Measurements from ENCODE around the gene XYLT1. TPM values are rescaled to one million over a fixed set of nuclear protein-coding genes. Genes with fewer than 3 reads are reported as not detected.
A peak's percentile ranks its signal among the peaks of the same experiment; 100 is the strongest.

XYLT1 gene
- polyA plus RNA-seq, 1 donor (not counting 4 experiments of a cell fraction or from before 2014, with no cell fraction given) = 4.4 TPM

- no peaks in the 10 kb centered on the region for H3K36me3 ChIP-seq (ENCODE audit: control insufficient read depth in 2 of 2, extremely low read depth in 1 of 2, insufficient read depth in 2 of 2, low read length in 2 of 2)
- H2AFZ ChIP-seq (ENCODE audit: control insufficient read depth, low read length) = no peak overlapping the region
- no peaks in the 10 kb centered on the region for H3K9me3 ChIP-seq (ENCODE audit: control insufficient read depth, low read depth, low read length)
- no peaks in the 10 kb centered on the region for H4K20me1 ChIP-seq (ENCODE audit: control insufficient read depth, extremely low read depth, insufficient read depth, low read length)
- DNase-seq (ENCODE audit: low read depth, low spot score) (peak; percentile 38), FAIRE-seq (no peak)
- H3K4me2 ChIP-seq (ENCODE audit: control insufficient read depth, extremely low read depth, insufficient read depth, low read depth, low read length) = peak overlapping the region; percentile 17
- no peak overlapping the region for H3K4me3 ChIP-seq (ENCODE audit: control insufficient read depth in 2 of 3, extremely low read depth in 1 of 3, insufficient read depth in 2 of 3, low read depth in 1 of 3, low read length in 3 of 3)
- dilution Hi-C loops (cut with MboI; ENCODE audit: extremely low pct_ligation_motif_present, low sequenced_read_pairs) = no loop called here
- no peaks in the 10 kb centered on the region for H3K9me1 ChIP-seq (ENCODE audit: control insufficient read depth, extremely low read depth, insufficient read depth, low read length)
- no peak overlapping the region for H3K9ac ChIP-seq (ENCODE audit: control insufficient read depth, extremely low read depth, insufficient read depth, low read length)
- no peaks in the 10 kb centered on the region for H3K79me2 ChIP-seq (ENCODE audit: control insufficient read depth, insufficient read depth, low read length)
- peak overlapping the region; percentile 49 for H3K27ac ChIP-seq (ENCODE audit: control insufficient read depth, insufficient read depth, low read length)
- H3K27me3 ChIP-seq (ENCODE audit: control insufficient read depth, extremely low read depth, insufficient read depth, low read length) = no peaks in the 10 kb centered on the region
- TF ChIP-seq EZH2 (IDR thresholded peaks at IDR 0.05; ENCODE audit: low read length) (no peak), CTCF (optimal IDR thresholded peaks at IDR 0.05 in 1 of 3, IDR thresholded peaks at IDR 0.05 in 1 of 3, conservative IDR thresholded peaks at IDR 0.05 in 1 of 3; ENCODE audit: extremely low read depth in 1 of 3, insufficient read depth in 2 of 3, low read length in 3 of 3) (no peak)
- H3K4me1 ChIP-seq (ENCODE audit: control insufficient read depth, extremely low read depth, insufficient read depth, low read length) = peaks cover 19% of the 10 kb centered on the region
Observed at GRCh38 chr16:17273142-17273561, 197.6 kb downstream of the XYLT1 start.

GRCh38 chr16:17272716-17273115 is 198.0 kb downstream of the XYLT1 start:
- Histone ChIP-seq H2AFZ (ENCODE audit: control insufficient read depth, low read length) (no peak overlapping the region), H3K27ac (ENCODE audit: control insufficient read depth, insufficient read depth, low read length) (peak overlapping the region; percentile 49), H3K4me1 (ENCODE audit: control insufficient read depth, extremely low read depth, insufficient read depth, low read length) (peaks cover 19% of the 10 kb centered on the region), H3K27me3 (ENCODE audit: control insufficient read depth, extremely low read depth, insufficient read depth, low read length) (no peaks in the 10 kb centered on the region), H3K9me1 (ENCODE audit: control insufficient read depth, extremely low read depth, insufficient read depth, low read length) (no peaks in the 10 kb centered on the region), H3K4me2 (ENCODE audit: control insufficient read depth, extremely low read depth, insufficient read depth, low read depth, low read length) (peak overlapping the region; percentile 17), H3K36me3 (ENCODE audit: control insufficient read depth in 2 of 2, extremely low read depth in 1 of 2, insufficient read depth in 2 of 2, low read length in 2 of 2) (no peaks in the 10 kb centered on the region), H3K9me3 (ENCODE audit: control insufficient read depth, low read depth, low read length) (no peaks in the 10 kb centered on the region), H3K4me3 (ENCODE audit: control insufficient read depth in 2 of 3, extremely low read depth in 1 of 3, insufficient read depth in 2 of 3, low read depth in 1 of 3, low read length in 3 of 3) (no peak overlapping the region), H4K20me1 (ENCODE audit: control insufficient read depth, extremely low read depth, insufficient read depth, low read length) (no peaks in the 10 kb centered on the region), H3K79me2 (ENCODE audit: control insufficient read depth, insufficient read depth, low read length) (no peaks in the 10 kb centered on the region), H3K9ac (ENCODE audit: control insufficient read depth, extremely low read depth, insufficient read depth, low read length) (no peak overlapping the region)
- dilution Hi-C loops (cut with MboI; ENCODE audit: extremely low pct_ligation_motif_present, low sequenced_read_pairs) = no loop called here
- FAIRE-seq (no peak), DNase-seq (ENCODE audit: low read depth, low spot score) (no peak)
- TF ChIP-seq EZH2 (IDR thresholded peaks at IDR 0.05; ENCODE audit: low read length) (no peak), CTCF (optimal IDR thresholded peaks at IDR 0.05 in 1 of 3, IDR thresholded peaks at IDR 0.05 in 1 of 3, conservative IDR thresholded peaks at IDR 0.05 in 1 of 3; ENCODE audit: extremely low read depth in 1 of 3, insufficient read depth in 2 of 3, low read length in 3 of 3) (no peak)
